HEK293 (cell line): ENCODE results near the gene RANGAP1.

Experiments used
- GFI1B ChIP-seq: fragments of 450-650 bp; formaldehyde crosslinking; IDR thresholded peaks from 2 replicates; pipeline ENCODE4 v1.5.1; 2016; ENCODE audit warnings: missing biosample characterization, missing genetic modification characterization
- KLF16 ChIP-seq: fragments of 450-650 bp; formaldehyde crosslinking; IDR thresholded peaks from 2 replicates; pipeline ENCODE4 v1.5.1; 2017; ENCODE audit warnings: missing biosample characterization, missing genetic modification characterization
- RBAK ChIP-seq: fragments of 450-650 bp; formaldehyde crosslinking; IDR thresholded peaks from 2 replicates; pipeline ENCODE4 v1.5.1; 2016; ENCODE audit warnings: missing biosample characterization, missing genetic modification characterization
- ZNF19 ChIP-seq: fragments of 450-650 bp; formaldehyde crosslinking; IDR thresholded peaks from 2 replicates; pipeline ENCODE4; 2016; ENCODE audit warnings: missing biosample characterization, missing genetic modification characterization, low read depth
- TF ChIP-seq, protein P1 (sequence below): fragments of 450-650 bp; formaldehyde crosslinking; IDR thresholded peaks from 2 replicates; pipeline ENCODE4 v1.5.1; 2016; ENCODE audit warnings: missing biosample characterization, missing genetic modification characterization, borderline replicate concordance
- TF ChIP-seq, protein P2 (sequence below): fragments of 450-650 bp; formaldehyde crosslinking; IDR thresholded peaks from 2 replicates; pipeline ENCODE4 v1.5.1; 2016; ENCODE audit warnings: missing biosample characterization, missing genetic modification characterization
- TF ChIP-seq, protein P3 (sequence below): fragments of 450-650 bp; formaldehyde crosslinking; IDR thresholded peaks from 2 replicates; pipeline ENCODE4 v1.5.1; 2016; ENCODE audit warnings: missing biosample characterization, missing genetic modification characterization
- TF ChIP-seq, protein P4 (sequence below): fragments of 450-650 bp; formaldehyde crosslinking; IDR thresholded peaks from 2 replicates; pipeline ENCODE4 v1.5.1; 2016; ENCODE audit warnings: missing biosample characterization, missing genetic modification characterization

DNA sequence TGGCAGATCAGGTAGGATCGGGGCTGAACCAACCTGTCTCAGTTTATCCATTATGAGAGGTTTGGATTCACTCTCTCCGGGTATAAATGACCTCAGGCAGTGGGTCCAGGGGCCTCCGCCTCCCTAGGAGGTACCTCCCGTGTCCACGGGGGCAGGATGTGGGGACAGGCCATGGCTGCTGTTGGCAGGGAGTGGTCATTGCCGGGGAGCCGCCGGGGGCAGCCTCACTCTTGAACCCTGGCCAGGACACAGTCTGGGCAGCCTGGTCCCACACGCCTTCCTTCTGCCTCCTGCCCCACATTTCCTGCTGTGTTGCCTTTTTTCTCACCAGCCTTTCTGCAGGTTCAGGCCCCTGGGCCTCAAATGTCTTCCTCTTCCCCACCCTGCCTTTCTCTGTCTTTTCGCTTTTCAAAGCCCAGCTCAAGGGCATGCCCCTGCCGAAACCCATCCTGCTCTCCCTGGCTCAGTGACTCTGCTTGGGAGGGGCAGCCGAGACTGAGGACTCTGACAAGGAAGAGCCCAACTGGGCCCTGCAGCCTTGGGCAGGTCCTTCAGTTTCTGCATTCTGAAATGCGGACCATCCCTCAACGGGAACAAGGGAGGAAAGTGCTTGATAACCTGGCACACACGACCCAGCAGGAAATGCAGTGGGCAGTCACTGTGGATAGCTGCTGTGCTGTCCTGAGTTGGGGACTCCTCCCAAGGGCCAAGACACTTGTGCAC is 46.4 kb upstream of the RANGAP1 start:
- TF ChIP-seq GFI1B (tag by site-specific recombination) = no peak
- TF ChIP-seq, protein P1, sequence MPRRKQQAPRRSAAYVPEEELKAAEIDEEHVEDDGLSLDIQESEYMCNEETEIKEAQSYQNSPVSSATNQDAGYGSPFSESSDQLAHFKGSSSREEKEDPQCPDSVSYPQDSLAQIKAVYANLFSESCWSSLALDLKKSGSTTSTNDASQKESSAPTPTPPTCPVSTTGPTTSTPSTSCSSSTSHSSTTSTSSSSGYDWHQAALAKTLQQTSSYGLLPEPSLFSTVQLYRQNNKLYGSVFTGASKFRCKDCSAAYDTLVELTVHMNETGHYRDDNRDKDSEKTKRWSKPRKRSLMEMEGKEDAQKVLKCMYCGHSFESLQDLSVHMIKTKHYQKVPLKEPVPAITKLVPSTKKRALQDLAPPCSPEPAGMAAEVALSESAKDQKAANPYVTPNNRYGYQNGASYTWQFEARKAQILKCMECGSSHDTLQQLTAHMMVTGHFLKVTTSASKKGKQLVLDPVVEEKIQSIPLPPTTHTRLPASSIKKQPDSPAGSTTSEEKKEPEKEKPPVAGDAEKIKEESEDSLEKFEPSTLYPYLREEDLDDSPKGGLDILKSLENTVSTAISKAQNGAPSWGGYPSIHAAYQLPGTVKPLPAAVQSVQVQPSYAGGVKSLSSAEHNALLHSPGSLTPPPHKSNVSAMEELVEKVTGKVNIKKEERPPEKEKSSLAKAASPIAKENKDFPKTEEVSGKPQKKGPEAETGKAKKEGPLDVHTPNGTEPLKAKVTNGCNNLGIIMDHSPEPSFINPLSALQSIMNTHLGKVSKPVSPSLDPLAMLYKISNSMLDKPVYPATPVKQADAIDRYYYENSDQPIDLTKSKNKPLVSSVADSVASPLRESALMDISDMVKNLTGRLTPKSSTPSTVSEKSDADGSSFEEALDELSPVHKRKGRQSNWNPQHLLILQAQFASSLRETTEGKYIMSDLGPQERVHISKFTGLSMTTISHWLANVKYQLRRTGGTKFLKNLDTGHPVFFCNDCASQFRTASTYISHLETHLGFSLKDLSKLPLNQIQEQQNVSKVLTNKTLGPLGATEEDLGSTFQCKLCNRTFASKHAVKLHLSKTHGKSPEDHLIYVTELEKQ (tag by site-specific recombination) = no peak
- TF ChIP-seq RBAK (tag by site-specific recombination) = no peak
- TF ChIP-seq, protein P2, sequence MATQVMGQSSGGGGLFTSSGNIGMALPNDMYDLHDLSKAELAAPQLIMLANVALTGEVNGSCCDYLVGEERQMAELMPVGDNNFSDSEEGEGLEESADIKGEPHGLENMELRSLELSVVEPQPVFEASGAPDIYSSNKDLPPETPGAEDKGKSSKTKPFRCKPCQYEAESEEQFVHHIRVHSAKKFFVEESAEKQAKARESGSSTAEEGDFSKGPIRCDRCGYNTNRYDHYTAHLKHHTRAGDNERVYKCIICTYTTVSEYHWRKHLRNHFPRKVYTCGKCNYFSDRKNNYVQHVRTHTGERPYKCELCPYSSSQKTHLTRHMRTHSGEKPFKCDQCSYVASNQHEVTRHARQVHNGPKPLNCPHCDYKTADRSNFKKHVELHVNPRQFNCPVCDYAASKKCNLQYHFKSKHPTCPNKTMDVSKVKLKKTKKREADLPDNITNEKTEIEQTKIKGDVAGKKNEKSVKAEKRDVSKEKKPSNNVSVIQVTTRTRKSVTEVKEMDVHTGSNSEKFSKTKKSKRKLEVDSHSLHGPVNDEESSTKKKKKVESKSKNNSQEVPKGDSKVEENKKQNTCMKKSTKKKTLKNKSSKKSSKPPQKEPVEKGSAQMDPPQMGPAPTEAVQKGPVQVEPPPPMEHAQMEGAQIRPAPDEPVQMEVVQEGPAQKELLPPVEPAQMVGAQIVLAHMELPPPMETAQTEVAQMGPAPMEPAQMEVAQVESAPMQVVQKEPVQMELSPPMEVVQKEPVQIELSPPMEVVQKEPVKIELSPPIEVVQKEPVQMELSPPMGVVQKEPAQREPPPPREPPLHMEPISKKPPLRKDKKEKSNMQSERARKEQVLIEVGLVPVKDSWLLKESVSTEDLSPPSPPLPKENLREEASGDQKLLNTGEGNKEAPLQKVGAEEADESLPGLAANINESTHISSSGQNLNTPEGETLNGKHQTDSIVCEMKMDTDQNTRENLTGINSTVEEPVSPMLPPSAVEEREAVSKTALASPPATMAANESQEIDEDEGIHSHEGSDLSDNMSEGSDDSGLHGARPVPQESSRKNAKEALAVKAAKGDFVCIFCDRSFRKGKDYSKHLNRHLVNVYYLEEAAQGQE (tag by site-specific recombination) = no peak
- TF ChIP-seq KLF16 (tag by site-specific recombination) = no peak
- TF ChIP-seq, protein P3, sequence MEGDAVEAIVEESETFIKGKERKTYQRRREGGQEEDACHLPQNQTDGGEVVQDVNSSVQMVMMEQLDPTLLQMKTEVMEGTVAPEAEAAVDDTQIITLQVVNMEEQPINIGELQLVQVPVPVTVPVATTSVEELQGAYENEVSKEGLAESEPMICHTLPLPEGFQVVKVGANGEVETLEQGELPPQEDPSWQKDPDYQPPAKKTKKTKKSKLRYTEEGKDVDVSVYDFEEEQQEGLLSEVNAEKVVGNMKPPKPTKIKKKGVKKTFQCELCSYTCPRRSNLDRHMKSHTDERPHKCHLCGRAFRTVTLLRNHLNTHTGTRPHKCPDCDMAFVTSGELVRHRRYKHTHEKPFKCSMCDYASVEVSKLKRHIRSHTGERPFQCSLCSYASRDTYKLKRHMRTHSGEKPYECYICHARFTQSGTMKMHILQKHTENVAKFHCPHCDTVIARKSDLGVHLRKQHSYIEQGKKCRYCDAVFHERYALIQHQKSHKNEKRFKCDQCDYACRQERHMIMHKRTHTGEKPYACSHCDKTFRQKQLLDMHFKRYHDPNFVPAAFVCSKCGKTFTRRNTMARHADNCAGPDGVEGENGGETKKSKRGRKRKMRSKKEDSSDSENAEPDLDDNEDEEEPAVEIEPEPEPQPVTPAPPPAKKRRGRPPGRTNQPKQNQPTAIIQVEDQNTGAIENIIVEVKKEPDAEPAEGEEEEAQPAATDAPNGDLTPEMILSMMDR (tag by site-specific recombination) = no peak
- no peak for TF ChIP-seq ZNF19 (tag by site-specific recombination)
- TF ChIP-seq, protein P4, sequence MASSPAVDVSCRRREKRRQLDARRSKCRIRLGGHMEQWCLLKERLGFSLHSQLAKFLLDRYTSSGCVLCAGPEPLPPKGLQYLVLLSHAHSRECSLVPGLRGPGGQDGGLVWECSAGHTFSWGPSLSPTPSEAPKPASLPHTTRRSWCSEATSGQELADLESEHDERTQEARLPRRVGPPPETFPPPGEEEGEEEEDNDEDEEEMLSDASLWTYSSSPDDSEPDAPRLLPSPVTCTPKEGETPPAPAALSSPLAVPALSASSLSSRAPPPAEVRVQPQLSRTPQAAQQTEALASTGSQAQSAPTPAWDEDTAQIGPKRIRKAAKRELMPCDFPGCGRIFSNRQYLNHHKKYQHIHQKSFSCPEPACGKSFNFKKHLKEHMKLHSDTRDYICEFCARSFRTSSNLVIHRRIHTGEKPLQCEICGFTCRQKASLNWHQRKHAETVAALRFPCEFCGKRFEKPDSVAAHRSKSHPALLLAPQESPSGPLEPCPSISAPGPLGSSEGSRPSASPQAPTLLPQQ (tag by site-specific recombination) = no peak
